Astrocyte of the cerebellum (primary cell): Measurements from ENCODE around the gene GREB1.

Source experiments
- DNase-seq: peaks from one replicate; pipeline ENCODE4 v3.0.0-alpha.2; 2011; ENCODE audit warnings: low read depth
- H3K4me3 ChIP-seq: 2 replicates; pipeline ENCODE4 v1.5.1; 2011; ENCODE audit warnings: mild to moderate bottlenecking, low read depth, low read length, moderate library complexity
- in situ Hi-C: cut with HindIII; loops from 2 replicates; pipeline ENCODE4 v1.10.0; 2017; ENCODE audit warnings: low sequenced_read_pairs
- TF ChIP-seq, protein P1 (sequence below): IDR thresholded peaks from 2 replicates; pipeline ENCODE4 v1.5.1; 2012; ENCODE audit warnings: low read length, low read depth, moderate library complexity, mild to moderate bottlenecking; ENCODE audit errors: missing control alignments

GREB1 gene

DNA sequence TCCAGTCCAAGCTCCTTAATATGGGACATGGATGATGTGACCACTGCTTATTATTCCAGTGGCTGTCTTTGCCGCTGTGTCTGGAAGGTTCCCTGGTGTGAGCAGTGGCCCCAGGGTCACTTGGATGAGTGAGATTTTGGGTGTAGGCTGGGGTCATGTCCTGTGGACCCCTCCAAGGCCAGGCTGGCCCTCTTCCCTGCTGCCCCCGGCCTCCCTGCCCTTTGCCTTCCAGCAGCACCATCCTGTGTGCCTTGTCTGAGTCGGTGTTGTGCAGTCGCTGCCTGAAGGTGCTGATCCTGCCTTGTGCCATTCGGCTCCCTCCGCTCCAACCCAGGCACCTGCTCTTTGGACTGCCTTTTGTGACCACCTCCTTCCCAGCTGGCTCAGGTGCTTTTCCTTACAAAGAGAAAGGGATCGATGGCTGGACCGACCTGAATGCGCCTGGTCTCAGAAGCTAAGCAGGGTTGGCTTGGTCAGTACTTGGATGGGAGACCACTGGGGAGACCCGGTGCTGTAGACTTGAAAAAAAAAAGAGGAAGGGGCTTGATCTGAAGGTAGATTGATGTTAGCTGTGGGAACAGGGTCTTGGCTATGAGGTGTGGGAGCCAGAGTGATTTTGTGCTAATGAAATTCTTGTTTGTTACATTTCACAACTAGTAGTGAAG lies 16.7 kb upstream of the GREB1 start:
- no peak overlapping the region for H3K4me3 ChIP-seq
- TF ChIP-seq, protein P1, sequence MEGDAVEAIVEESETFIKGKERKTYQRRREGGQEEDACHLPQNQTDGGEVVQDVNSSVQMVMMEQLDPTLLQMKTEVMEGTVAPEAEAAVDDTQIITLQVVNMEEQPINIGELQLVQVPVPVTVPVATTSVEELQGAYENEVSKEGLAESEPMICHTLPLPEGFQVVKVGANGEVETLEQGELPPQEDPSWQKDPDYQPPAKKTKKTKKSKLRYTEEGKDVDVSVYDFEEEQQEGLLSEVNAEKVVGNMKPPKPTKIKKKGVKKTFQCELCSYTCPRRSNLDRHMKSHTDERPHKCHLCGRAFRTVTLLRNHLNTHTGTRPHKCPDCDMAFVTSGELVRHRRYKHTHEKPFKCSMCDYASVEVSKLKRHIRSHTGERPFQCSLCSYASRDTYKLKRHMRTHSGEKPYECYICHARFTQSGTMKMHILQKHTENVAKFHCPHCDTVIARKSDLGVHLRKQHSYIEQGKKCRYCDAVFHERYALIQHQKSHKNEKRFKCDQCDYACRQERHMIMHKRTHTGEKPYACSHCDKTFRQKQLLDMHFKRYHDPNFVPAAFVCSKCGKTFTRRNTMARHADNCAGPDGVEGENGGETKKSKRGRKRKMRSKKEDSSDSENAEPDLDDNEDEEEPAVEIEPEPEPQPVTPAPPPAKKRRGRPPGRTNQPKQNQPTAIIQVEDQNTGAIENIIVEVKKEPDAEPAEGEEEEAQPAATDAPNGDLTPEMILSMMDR: no peak
- in situ Hi-C loops: no loop called here
- no peak for DNase-seq

DNA sequence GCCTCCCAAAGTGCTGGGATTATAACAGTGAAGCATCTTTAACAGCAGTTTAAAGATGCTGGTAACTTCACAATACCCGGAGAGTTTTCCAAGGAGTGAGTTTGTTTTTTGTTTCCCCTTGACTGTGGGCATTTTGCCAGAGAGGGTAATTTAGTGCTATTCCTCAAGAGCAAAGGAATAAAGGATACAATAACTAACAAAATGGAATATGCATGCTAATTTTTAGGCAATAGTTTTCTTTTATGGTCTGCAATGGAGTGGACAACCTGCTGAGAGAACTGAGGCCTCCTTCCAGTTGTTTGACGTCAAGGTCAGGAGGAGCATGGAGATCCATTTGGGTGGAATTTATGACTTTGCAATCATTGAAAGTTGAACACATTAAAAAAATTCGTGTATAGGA lies 15.9 kb upstream of the GREB1 start:
- H3K4me3 ChIP-seq: no peak overlapping the region
- in situ Hi-C loops: no loop called here
- no peak for DNase-seq
- TF ChIP-seq, protein P1: no peak

DNA sequence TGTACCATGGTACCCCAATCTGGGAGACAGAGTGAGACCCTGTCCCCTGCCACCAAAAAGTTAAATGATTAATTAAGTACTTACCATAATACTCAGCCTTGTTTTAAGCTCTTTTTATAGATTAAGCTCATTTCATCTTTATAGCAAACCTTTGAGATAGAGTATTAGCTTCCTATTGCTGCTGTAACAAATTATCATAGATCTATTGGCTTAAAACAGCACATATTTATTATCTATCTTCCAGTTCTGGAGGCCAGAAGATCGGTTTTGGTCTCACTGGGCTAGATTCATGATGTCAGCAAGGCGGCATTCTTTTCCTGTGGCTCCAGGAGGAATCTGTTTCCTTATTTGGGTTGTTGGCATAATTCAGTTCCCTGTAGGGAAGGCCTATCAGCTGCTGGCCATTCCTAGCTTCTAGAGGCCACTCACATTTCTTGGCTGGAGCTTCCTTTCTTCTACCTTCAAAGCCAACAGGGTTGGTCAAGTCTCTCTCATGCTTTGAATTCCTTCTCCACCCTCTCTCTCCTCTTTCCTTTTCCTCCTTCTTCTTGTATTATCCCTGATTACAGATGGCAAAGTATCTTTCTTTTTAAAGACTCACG lies 13.7 kb upstream of the GREB1 start:
- DNase-seq: no peak
- no peak overlapping the region for H3K4me3 ChIP-seq
- TF ChIP-seq, protein P1: no peak
- in situ Hi-C loops: no loop called here

DNA sequence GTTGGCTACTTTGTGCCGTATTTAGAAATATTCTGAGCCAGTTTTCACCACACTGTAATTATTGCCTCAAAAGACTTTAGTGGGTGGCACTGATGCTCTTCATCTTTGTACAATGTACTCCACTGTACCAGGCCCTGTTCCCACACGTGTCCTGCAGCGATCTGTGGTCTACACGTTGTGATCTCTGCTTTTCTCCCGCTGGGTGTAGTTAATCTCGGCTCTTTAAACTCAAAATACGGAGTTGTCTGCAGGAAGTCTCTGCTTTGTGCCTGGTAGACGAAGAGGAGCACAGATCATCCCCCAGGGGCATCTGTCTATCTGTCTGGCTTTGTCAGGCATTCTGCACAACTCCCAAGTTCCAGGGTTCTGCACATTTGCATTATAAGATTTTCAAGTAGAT lies 12.1 kb upstream of the GREB1 start:
- no peak overlapping the region for H3K4me3 ChIP-seq
- DNase-seq: no peak
- TF ChIP-seq, protein P1: no peak
- in situ Hi-C loops: no loop called here

DNA sequence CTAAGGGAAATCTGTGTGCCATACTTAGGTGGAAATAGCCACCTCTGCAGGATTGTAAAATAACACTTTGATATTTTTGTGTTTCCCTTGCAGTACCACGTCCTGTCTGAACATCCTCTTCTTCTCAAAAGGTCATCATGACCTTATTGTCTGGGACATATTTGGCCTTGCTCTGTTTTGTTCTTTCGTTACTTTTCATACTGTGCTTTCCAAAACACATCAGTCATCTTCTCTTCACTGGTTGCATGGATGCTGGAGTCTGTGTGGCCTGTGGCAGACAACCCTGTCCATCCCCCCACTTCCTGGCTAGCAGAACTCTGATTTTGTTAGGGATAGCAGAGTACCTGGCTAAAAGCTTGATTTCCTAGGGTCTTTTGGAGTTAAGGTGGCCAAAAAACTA lies 9.4 kb upstream of the GREB1 start:
- TF ChIP-seq, protein P1: no peak
- DNase-seq: no peak
- H3K4me3 ChIP-seq: no peak overlapping the region
- in situ Hi-C loops: no loop called here

DNA sequence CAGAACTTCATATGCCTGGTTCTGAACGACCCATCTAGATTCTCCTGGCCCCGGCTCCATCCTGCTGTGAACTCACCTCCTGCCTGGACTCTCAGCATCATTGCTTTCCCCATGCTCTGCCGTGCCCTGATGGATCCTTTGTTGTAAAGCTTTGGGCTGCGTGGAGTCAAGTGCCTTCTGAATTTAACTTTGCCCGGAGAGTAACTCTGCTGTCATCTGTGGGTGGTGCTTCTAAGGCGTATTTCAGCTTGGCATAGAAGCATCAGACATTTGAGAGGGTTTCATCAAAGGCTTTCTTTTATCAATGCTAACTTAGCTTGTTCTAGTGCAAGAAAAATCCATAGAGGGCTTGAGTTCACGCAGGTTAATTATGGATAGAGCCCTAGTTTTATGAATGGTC lies 8.1 kb upstream of the GREB1 start:
- no peak for DNase-seq
- TF ChIP-seq, protein P1: no peak
- in situ Hi-C loops: no loop called here
- H3K4me3 ChIP-seq: no peak overlapping the region

DNA sequence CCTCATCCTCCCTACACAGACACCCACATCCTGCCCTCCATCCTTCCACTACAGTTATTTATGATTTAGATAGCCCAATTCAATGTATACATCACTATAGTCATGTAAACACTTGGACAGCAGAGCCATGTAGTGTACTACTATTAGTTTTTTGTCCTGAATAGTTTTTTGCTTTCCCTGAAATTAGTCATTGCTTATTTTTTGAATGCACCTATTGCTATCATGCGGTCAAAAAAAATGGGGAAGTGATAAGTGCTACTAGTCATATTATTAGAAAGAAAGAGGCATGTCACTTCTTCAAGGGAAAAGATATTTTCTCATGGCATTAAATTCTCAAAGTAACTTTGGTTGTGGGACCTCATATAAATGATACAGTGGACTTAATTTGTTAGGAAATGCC lies 6.8 kb upstream of the GREB1 start:
- TF ChIP-seq, protein P1: no peak
- in situ Hi-C loops: no loop called here
- no peak overlapping the region for H3K4me3 ChIP-seq
- no peak for DNase-seq
